ENCODE data around the gene ISM1. TPM values are rescaled to one million over a fixed set of nuclear protein-coding genes. Genes with fewer than 3 reads are reported as not detected.

ISM1 gene
- polyA plus RNA-seq, 3 donors, result not detected

- no peaks in the 10 kb centered on the region for H3K36me3 Mint-ChIP-seq
- peaks cover 2% of the 10 kb centered on the region for H3K4me1 Mint-ChIP-seq
- H3K4me3 ChIP-seq (replicated peaks in 1 of 3; ENCODE audit: low read depth in 2 of 3, low read length in 3 of 3), result no peak overlapping the region
- 100% methylated on average over 2 of the region's 2 CpGs for WGBS (ENCODE audit: insufficient coverage)
- peaks cover 3 to 4% (median 4%) of the 10 kb centered on the region in 3 donors for H3K27me3 Mint-ChIP-seq (ENCODE audit: low read depth in 3 of 3)
- no peak overlapping the region for H3K27ac ChIP-seq (ENCODE audit: low read depth in 1 of 2, low read length in 2 of 2)
- intact Hi-C loops (cut with micrococcal nuclease), result no loop called here
- no peaks in the 10 kb centered on the region for H3K36me3 ChIP-seq (replicated peaks in 1 of 2; ENCODE audit: control insufficient read depth in 1 of 2, insufficient read depth in 2 of 2, low read length in 2 of 2)
- no peaks in the 10 kb centered on the region for H3K4me1 ChIP-seq (ENCODE audit: control insufficient read depth in 1 of 2, insufficient read depth in 2 of 2, low read length in 2 of 2)
- no peaks in the 10 kb centered on the region for H3K27me3 ChIP-seq (ENCODE audit: control insufficient read depth in 2 of 2, insufficient read depth in 2 of 2, low read length in 2 of 2)
- TF ChIP-seq, protein P1, sequence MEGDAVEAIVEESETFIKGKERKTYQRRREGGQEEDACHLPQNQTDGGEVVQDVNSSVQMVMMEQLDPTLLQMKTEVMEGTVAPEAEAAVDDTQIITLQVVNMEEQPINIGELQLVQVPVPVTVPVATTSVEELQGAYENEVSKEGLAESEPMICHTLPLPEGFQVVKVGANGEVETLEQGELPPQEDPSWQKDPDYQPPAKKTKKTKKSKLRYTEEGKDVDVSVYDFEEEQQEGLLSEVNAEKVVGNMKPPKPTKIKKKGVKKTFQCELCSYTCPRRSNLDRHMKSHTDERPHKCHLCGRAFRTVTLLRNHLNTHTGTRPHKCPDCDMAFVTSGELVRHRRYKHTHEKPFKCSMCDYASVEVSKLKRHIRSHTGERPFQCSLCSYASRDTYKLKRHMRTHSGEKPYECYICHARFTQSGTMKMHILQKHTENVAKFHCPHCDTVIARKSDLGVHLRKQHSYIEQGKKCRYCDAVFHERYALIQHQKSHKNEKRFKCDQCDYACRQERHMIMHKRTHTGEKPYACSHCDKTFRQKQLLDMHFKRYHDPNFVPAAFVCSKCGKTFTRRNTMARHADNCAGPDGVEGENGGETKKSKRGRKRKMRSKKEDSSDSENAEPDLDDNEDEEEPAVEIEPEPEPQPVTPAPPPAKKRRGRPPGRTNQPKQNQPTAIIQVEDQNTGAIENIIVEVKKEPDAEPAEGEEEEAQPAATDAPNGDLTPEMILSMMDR (IDR thresholded peaks at IDR 0.05), result no peak
- DNase-seq, result no peak
- H3K79me2 ChIP-seq (ENCODE audit: insufficient read depth, low read length), result no peaks in the 10 kb centered on the region
- no peaks in the 10 kb centered on the region for H3K9me3 ChIP-seq (replicated peaks in 1 of 2; ENCODE audit: control insufficient read depth in 1 of 2, insufficient read depth in 1 of 2, low read length in 2 of 2)
- H3K27ac Mint-ChIP-seq, result no peak overlapping the region
- peaks cover 0 to 3% (median 0%) of the 10 kb centered on the region in 7 donors for H3K9me3 Mint-ChIP-seq
- no peak overlapping the region for H2AFZ ChIP-seq (ENCODE audit: insufficient read depth, low read depth, low read length, poor library complexity, severe bottlenecking)
- H4K20me1 ChIP-seq (ENCODE audit: insufficient read depth, low read length), result no peaks in the 10 kb centered on the region
- H3K4me2 ChIP-seq (replicated peaks; ENCODE audit: extremely low read depth, low read length, poor library complexity, severe bottlenecking), result no peak overlapping the region
- H3K4me3 Mint-ChIP-seq, result no peak overlapping the region
- H3K9ac ChIP-seq (ENCODE audit: insufficient read depth, low read length, poor library complexity, severe bottlenecking), result no peak overlapping the region
Observed at GRCh38 chr20:13251904-13252297, 30.8 kb downstream of the ISM1 start.

DNA sequence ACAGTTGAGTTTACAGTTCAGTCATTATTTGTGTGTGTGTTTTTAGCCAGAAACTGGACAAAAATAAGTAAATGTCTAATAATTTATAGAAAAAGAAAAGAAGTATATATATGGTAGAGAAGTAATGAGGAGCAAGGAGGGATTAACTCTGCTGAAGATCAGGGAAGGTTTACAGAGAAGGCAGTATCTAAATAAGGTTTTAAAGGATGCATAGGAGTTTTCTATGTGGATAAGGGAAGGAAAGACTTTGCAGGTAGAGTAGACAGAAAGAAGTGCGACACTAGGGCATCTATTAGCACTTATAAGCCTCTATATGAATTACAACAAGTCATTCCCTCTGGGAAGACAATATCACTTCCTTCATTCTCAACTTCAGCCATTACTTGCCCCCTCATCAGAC is 34.3 kb downstream of the ISM1 start:
- Histone ChIP-seq H3K79me2 (ENCODE audit: insufficient read depth, low read length) (no peaks in the 10 kb centered on the region), H3K27me3 (ENCODE audit: control insufficient read depth in 2 of 2, insufficient read depth in 2 of 2, low read length in 2 of 2) (no peaks in the 10 kb centered on the region), H3K9ac (ENCODE audit: insufficient read depth, low read length, poor library complexity, severe bottlenecking) (no peak overlapping the region), H3K27ac (ENCODE audit: low read depth in 1 of 2, low read length in 2 of 2) (no peak overlapping the region), H4K20me1 (ENCODE audit: insufficient read depth, low read length) (no peaks in the 10 kb centered on the region), H2AFZ (ENCODE audit: insufficient read depth, low read depth, low read length, poor library complexity, severe bottlenecking) (no peak overlapping the region), H3K9me3 (replicated peaks in 1 of 2; ENCODE audit: control insufficient read depth in 1 of 2, insufficient read depth in 1 of 2, low read length in 2 of 2) (no peaks in the 10 kb centered on the region), H3K36me3 (replicated peaks in 1 of 2; ENCODE audit: control insufficient read depth in 1 of 2, insufficient read depth in 2 of 2, low read length in 2 of 2) (no peaks in the 10 kb centered on the region), H3K4me2 (replicated peaks; ENCODE audit: extremely low read depth, low read length, poor library complexity, severe bottlenecking) (no peak overlapping the region), H3K4me3 (replicated peaks in 1 of 3; ENCODE audit: low read depth in 2 of 3, low read length in 3 of 3) (no peak overlapping the region), H3K4me1 (ENCODE audit: control insufficient read depth in 1 of 2, insufficient read depth in 2 of 2, low read length in 2 of 2) (no peaks in the 10 kb centered on the region)
- Mint-ChIP-seq H3K4me3 (no peak overlapping the region), H3K4me1 (no peaks in the 10 kb centered on the region), H3K36me3 (no peaks in the 10 kb centered on the region), H3K27ac (no peak overlapping the region), H3K9me3 (peaks cover 0 to 3% (median 0%) of the 10 kb centered on the region in 7 donors), H3K27me3 (ENCODE audit: low read depth in 3 of 3) (peaks cover 0 to 3% (median 2%) of the 10 kb centered on the region in 3 donors)
- intact Hi-C loops (cut with micrococcal nuclease), result no loop called here
- DNase-seq, result no peak
- no CpG with 5 or more reads among the region's 1 CpG for WGBS (ENCODE audit: insufficient coverage)
- TF ChIP-seq, protein P1 (IDR thresholded peaks at IDR 0.05), result no peak
